ENCODE measurements around the gene LIPH.
"Not testable (repeated sequence)": the region's sequence is repeated elsewhere in the genome, so short reads cannot be mapped to it uniquely, and the experiment has no call there.

LIPH gene

GRCh38 chr3:185552358-185552877 is at the start of gene LIPH:
LIPH (minus strand) TSS chr3:185552588; CDS start chr3:185552471, 117 bp downstream.
- no peak for DNase-seq (ENCODE audit: low read depth, low spot score)

DNA sequence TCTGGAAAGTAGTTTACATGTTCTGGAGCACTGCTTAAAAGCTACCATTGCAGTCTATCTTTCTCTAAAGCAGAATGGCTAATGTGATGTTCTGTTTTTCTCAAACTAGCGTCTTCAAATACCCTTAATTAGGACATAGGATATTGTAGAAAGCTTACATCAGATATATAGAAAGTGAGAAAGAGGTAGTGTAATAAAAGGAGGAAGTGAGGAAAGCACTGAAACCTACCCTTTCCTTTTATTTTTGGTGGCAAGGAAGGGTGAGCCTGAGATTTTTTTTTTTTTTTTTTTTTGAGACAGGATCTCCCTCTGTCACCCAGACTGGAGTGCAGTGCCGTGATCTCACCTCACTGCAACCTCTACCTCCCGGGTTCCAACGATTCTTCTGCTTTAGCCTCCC is 43.1 kb upstream of the LIPH start:
- no peak for DNase-seq (ENCODE audit: low read depth, low spot score)

DNA sequence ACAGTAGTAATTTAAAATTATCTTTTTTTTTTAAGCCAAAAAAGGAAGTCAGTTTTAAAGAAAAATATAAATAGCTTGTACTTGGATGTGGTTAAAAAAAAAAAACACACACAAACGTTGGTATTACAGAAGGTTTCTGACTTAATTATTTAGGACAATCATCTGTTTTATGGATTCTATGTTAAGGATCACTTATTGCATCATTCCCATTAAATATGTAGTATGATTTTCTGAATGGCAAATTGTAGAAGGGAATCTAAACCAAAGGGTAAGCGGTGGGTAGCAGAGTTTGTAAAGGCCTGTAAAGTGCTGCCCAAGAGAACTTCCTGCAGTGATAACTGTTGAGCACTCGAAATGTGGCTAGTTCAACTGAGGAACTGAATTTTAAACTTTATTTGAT is 41.7 kb upstream of the LIPH start:
- no peak for DNase-seq (ENCODE audit: low read depth, low spot score)

- DNase-seq (ENCODE audit: low read depth, low spot score) = no peak
Observed at GRCh38 chr3:185586686-185587039, 34.3 kb upstream of the LIPH start.

DNA sequence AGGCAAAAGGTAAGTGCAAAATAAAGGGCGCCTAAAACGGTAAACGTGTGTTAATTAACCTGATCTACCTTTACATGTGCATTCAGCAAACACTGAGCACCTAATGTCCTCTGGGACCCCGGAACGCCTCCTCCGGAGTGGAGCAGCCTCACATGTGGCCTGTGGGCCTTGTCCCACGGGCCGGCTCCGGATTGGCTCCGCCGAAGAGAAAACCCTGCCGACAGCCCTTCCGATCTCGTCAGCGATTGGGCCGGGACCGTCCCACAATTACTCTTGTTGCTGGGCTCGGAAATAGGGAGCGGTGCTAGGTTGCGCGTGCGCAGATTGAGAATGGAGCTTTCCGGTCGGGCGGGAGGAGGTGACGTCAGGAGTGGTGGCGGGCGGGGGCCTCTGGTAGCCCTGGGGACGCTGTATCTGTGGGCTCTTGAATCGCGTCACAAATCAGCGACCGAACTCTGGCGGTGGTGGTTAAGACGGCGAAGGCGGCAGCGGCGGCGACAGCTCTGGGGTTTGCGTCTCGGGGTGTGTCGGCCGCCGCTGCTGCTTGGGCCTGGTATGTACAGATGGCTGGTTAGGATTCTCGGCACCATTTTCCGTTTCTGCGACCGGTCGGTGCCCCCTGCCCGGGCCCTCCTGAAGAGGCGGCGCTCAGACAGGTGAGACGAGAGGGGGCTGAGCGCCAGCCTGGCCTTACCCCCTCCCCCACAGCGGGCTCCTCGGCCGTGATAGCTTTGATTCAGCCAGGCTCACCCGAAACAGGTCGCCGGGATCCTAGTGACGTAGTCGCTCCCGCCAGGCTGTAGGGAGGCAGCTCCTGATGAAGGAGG is 33.7 kb upstream of the LIPH start, which contains the start of gene SENP2:
Gene SENP2, plus strand, starts transcription at position 437 of the 827 bp plus-strand sequence. Its CDS starts 119 bp downstream, at position 556.
- peak; percentile 98 for DNase-seq (ENCODE audit: low read depth, low spot score)

- DNase-seq (ENCODE audit: low read depth, low spot score) = no peak
Observed at GRCh38 chr3:185585518-185585858, 33.1 kb upstream of the LIPH start.

DNA sequence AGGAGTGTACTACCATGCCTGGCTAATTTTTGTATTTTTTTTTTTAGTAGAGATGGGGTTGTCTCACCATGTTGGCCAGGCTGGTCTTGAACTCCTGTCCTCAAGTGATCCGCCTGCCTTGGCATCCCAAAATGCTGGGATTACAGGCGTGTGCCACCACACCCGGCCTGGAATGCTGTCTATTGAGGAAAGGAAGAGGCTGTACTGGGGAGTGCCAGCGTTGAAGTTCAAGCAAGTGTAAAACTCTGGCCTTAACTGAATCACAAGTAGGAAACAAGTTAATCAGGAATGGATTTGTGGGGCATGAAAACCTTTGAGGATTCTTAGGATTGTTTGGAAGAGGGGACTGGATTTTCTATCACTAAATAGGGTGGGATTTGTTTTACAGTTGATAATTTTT is 32.3 kb upstream of the LIPH start:
- DNase-seq (ENCODE audit: low read depth, low spot score) = no peak

DNA sequence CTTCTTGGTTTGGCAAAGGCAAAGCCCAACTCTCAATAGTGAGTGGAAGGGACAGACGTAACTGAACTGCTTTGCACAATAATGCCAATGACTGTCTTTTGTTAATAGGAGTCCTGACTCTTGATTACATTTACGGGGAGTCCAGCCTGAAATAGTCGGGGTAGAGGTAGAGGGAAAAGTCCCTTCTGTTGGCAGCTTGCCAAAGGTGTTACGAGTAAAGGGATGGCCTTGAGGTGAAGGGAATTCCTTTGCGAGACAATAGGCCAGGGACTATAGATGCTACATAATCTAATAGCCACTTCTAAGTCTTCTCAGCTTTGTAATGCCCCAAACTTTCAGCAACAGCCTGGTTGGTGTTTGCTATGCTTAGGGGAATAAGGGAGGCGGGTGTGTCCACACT is 31.5 kb upstream of the LIPH start:
- no peak for DNase-seq (ENCODE audit: low read depth, low spot score)

GRCh38 chr3:185582871-185583270 is 30.5 kb upstream of the LIPH start:
- DNase-seq (ENCODE audit: low read depth, low spot score) = no peak

DNA sequence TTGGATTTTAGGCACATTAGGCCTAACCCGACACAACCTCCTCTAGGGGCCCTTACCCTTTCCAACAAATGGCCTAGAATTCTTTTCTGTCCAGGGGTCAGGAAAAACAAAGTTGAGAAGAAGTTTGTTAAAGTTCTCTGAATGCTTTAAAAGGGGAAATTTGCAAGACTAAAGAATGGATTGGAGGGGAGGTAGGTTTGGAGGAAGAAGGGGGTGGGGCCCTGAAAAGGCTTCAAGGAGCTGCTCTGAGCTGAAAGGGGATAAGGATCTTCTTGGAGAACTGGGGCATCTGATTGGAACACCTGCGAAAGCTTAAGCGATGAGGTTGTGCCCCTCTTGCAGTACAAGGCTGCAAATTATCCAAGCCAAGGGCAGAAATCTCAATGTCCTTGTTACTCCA is 29.8 kb upstream of the LIPH start:
- DNase-seq (ENCODE audit: low read depth, low spot score) = no peak

DNA sequence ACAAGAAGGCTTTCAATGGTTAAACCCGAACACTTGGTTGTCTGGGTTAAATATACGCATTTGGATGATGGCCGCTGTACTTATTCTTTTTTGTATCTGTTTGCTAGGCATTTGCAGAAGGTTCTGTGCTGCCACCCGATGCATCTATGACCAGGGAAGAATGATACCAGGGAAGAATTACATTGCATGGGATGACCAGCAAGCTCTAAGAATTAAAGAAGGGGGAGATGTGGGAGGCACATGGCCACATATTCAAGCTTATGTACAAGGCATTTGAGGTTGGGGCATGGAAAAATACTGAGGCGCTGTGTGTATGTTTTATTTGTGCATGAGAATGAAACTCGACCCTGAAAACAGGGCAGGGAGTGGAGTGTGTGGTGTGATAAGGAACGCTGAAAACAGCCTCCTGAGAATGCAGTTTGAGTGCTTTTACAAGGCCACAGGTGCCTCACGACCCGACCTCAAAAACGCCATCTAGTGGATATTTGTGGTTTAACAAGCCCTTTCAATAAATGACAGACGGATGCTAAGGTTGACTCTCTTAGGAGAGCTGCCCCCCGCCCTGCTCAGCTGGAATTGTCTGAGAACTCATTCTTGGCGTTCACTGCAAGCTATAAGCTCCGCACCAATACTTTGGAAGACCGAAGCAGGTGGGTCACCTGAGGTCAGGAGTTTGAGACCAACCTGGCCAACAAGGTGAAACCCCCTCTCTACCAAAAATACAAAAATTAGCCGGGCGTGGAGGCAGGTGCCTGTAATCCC is 22.9 kb upstream of the LIPH start:
- DNase-seq (ENCODE audit: low read depth, low spot score) = not testable (repeated sequence)

- no peak for DNase-seq (ENCODE audit: low read depth, low spot score)
Observed at GRCh38 chr3:185572183-185572582, 19.8 kb upstream of the LIPH start.

DNA sequence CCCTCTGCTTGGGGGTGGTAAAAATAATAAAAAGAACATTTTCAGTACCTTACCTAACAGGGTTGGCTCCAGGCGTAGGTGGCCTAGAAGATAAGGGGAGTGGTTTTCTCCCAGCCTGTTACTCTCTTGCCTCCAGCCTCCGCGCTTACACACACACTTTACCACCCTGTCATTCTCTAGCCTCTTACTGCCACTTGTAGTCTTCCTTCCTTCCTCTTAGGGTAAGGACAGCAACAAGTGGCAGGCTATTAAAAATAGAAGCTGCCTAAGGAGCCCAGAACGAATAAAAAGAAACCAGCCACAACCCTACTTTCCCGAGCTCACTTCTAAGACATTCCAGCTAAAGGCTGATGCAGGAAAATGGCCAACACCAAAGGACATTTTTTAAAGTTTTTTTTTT is 9.6 kb upstream of the LIPH start:
- no peak for DNase-seq (ENCODE audit: low read depth, low spot score)

DNA sequence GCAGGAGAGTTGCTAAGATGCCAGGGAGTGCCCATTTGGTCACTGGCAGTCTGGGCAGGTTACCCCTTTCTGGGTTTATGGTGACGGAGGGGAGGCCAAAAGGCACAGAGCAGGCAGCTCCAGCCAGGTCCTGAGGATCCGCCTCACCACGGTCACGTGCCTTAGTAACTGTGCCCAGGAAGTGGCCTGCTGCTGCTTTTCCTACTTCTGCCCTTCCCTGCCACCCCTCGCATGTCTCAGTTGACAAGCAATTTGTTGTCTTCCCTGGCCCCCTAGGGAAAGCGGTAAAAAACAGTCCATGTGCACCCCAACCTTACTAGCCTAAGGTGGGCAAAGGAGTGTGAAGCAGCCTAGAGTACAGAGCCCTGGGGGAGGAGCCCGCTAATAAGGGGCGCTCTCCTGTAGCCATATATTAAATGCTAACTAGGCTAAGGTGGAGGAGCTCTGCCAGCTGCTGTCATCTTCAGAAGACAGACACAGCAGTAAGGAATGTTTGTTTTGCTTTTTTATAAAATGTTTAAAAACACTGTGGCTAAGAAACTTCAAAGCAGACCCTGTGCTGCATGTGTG is 9.1 kb upstream of the LIPH start:
- DNase-seq (ENCODE audit: low read depth, low spot score) = no peak

GRCh38 chr3:185560676-185561075 is 8.3 kb upstream of the LIPH start:
- DNase-seq (ENCODE audit: low read depth, low spot score) = no peak

GRCh38 chr3:185559706-185560090 is 7.3 kb upstream of the LIPH start:
- no peak for DNase-seq (ENCODE audit: low read depth, low spot score)

- no peak for DNase-seq (ENCODE audit: low read depth, low spot score)
Observed at GRCh38 chr3:185558395-185558794, 6.0 kb upstream of the LIPH start.

GRCh38 chr3:185556640-185557039 is 4.3 kb upstream of the LIPH start:
- DNase-seq (ENCODE audit: low read depth, low spot score) = not testable (repeated sequence)

- DNase-seq (ENCODE audit: low read depth, low spot score) = no peak
Observed at GRCh38 chr3:185555860-185556347, 3.5 kb upstream of the LIPH start.

DNA sequence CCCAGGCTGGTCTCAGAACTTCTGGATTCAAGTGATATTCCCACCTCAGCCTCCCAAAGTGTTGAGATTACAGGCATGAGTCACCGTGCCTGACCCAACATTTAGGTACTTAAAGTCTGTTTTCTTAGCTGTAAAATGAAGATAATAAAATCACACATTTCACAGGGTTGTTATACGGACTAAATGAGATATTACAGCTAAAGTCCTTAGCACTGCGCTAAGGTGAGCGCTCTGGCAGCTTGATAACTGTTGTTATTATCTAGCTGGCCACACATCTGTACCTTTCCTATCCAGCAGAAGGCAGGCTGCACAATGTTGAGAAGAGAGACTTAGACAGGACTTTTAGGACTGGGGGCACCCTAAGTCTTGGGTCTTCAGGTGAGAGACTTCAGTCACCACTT is 2.7 kb upstream of the LIPH start:
- DNase-seq (ENCODE audit: low read depth, low spot score) = no peak

GRCh38 chr3:185549651-185550111 is 2.7 kb downstream of the LIPH start:
- no peak for DNase-seq (ENCODE audit: low read depth, low spot score)

GRCh38 chr3:185549122-185549521 is 3.3 kb downstream of the LIPH start:
- DNase-seq (ENCODE audit: low read depth, low spot score) = peak; percentile 46
